Large intestine (tissue), 3 donors: ENCODE data around the gene AXDND1. TPM values are rescaled to one million over a fixed set of nuclear protein-coding genes. Genes with fewer than 3 reads are reported as not detected.
"Not testable (repeated sequence)": the region's sequence is repeated elsewhere in the genome, so short reads cannot be mapped to it uniquely, and the experiment has no call there.

Source experiments
- DNase-seq, 2 donors: peaks; one replicate each; pipeline versions ENCODE4 v3.0.0 to v3.0.0-alpha.2; 2013
- H3K27ac ChIP-seq: one replicate; pipeline ENCODE4 v1.5.1; 2013; ENCODE audit warnings: low read length
- H3K27me3 ChIP-seq: 2 replicates; pipeline ENCODE4 v1.6.1; 2013; ENCODE audit warnings: low read length; ENCODE audit not compliant: control insufficient read depth, insufficient read depth
- H3K36me3 ChIP-seq: 2 replicates; pipeline ENCODE4 v1.6.1; 2013; ENCODE audit warnings: low read length; ENCODE audit not compliant: control insufficient read depth, insufficient read depth
- H3K4me1 ChIP-seq: one replicate; pipeline ENCODE4 v1.6.1; 2013; ENCODE audit warnings: low read length; ENCODE audit not compliant: control insufficient read depth, insufficient read depth
- H3K4me3 ChIP-seq: one replicate; pipeline ENCODE4 v1.5.1; 2013; ENCODE audit warnings: low read length
- H3K9me3 ChIP-seq: one replicate; pipeline ENCODE4 v1.6.1; 2013; ENCODE audit warnings: mild to moderate bottlenecking, low read depth, low read length, moderate library complexity; ENCODE audit not compliant: control insufficient read depth
- WGBS: methylation state at CpG from one replicate; pipeline ENCODE4 v1.1.5; 2013; ENCODE audit warnings: low lambda C conversion rate; ENCODE audit not compliant: insufficient coverage; 5-methylcytosine and 5-hydroxymethylcytosine counted together
- polyA plus RNA-seq: library from polyadenylated mRNA; unstranded; fragments of 120-200 nt; gene quantifications from one replicate; pipeline ENCODE4 v1.2.1, GENCODE V29; 2013

The AXDND1 gene
- polyA plus RNA-seq, 1 donor, result 0.36 TPM

DNA sequence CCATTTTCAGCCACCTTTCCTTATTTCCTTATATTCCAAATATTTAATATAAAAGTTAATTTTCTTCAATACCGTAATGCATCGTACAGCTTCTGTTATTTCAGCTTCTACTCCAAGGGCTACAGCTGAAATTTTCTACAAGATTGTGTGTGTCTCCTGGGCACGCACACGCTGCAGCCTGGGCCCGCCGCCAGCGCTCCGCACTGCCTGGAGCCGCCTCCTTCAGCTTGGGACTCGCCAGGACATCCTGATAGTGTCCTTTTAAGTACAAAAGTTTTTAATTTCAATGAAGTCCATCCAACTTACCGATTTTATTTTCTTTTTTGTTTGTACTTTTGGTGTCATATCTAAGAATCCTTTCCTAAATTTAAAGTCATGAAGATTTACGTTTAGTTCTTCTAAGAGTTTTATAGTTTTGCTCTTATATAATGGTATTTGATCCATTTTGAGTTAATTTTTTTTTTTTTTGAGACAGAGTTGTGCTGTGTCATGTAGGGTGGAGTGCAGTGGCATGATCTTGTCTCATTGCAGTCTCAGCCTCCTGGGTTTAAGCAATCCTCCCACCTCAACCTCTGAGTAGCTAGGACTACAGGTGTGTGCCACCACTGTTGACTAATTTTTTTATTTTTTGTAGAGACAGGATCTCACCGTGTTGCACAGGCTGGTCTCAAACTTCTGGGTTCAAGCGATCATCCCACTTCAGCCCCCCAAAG is 82.8 kb downstream of the AXDND1 start:
- Histone ChIP-seq H3K27ac (no peak overlapping the region), H3K4me3 (no peak overlapping the region)
- WGBS, result 93% methylated on average over 5 of the region's 14 CpGs

DNA sequence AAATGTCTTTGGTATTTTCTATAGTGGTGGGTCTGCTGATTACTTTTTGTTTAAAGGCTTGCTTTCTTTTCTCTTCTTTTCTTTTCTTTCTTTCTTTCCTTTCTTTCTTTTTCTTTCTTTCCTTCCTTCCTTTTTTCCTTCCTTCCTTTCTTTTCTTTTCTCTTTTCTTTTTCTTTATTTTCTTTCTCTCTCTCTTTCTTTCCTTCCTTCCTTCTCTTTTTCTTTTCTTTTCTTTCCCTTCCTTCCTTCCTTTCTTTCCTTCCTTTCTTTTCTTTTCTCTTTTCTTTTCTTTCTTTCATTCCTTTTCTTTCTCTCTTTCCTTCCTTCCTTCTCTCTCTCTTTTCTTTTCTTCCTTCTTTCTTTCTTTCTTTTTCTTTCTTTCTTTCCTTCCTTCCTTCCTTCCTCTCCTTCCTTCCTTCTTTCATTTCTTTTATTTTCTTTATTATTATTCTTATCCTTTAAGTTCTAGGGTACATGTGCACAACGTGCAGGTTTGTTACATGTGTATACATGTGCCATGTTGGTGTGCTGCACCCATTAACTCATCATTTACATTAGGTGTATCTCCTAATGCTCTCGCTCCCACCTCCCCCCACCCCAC is 93.9 kb downstream of the AXDND1 start:
- WGBS, result no CpG with 5 or more reads among the region's 2 CpGs
- H3K36me3 ChIP-seq, H3K27ac ChIP-seq, H3K4me1 ChIP-seq, DNase-seq, H3K27me3 ChIP-seq, H3K4me3 ChIP-seq, H3K9me3 ChIP-seq: not testable (repeated sequence)

More for the DNA sequence above, 82.8 kb downstream of the AXDND1 start:
- H3K9me3 ChIP-seq, result peaks cover 2% of the 10 kb centered on the region
- no peaks in the 10 kb centered on the region for H3K36me3 ChIP-seq
- no peaks in the 10 kb centered on the region for H3K27me3 ChIP-seq
- no peak for DNase-seq
- H3K4me1 ChIP-seq, result no peaks in the 10 kb centered on the region

DNA sequence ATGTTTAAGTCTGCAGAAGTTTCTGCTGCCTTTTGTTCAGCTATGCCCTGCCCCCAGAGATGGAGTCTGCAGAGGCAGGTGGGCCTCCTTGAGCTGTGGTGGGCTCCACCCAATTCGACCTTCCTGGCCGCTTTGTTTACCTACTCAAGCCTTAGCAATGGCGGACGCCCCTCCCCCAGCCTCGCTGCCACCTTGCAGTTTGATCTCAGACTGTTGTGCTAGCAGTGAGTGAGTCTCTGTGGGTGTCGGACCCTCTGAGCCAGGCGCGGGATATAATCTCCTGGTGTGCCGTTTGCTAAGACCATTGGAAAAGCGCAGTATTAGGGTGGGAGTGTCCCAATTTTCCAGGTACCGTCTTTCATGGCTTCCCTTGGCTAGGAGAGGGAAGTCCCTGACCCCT is 99.9 kb downstream of the AXDND1 start:
- H3K4me3 ChIP-seq, DNase-seq, H3K36me3 ChIP-seq, H3K27ac ChIP-seq, H3K4me1 ChIP-seq, H3K9me3 ChIP-seq, H3K27me3 ChIP-seq: not testable (repeated sequence)
- no CpG with 5 or more reads among the region's 11 CpGs for WGBS

DNA sequence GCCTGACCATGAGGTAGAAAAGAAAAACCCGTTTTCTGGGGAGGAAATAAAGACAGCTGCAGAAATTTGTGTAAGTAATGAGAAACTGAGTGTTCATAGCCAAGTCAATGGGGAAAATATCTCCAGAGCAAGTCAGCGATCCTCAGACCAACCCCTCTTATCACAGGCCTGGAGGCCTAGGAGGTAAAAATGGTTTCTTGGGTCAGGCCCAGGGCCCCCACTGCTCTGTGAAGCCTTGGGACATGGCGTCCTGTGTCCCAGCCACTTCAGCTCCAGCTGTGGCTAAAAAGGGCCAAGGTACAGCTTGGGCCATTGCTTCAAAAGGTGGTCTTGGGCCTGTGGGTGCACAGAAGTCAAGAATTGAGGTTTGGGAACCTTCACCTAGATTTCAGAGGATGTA is 108.9 kb downstream of the AXDND1 start:
- peaks cover 7% of the 10 kb centered on the region for H3K9me3 ChIP-seq

DNA sequence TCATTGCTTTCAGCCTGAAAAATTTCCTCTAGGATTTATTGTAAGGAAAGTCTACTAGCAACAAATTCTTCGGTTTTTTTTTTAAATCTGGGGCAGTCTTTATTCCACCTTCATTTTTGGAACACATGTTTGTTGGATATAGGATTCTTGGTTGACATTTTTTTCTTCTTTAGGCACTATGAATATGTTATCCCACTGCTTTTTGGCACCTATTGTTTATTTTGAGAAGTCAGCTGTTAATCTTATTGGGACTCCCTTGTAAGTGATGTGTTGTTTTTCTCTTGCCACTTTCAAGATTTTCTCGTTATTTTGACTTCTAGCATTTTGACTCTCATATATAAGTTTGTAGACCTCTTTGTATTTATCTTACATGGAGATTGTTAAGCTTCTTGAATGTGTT is 110.7 kb downstream of the AXDND1 start:
- H3K27ac ChIP-seq, result no peak overlapping the region
- H3K27me3 ChIP-seq, result no peaks in the 10 kb centered on the region

More for the DNA sequence above, 108.9 kb downstream of the AXDND1 start:
- H3K36me3 ChIP-seq, result no peaks in the 10 kb centered on the region
- no peaks in the 10 kb centered on the region for H3K27me3 ChIP-seq
- H3K4me1 ChIP-seq, result no peaks in the 10 kb centered on the region
- no peak overlapping the region for H3K27ac ChIP-seq
- WGBS, result 50% methylated on average over 1 of the region's 3 CpGs
- H3K4me3 ChIP-seq, result no peak overlapping the region
- DNase-seq, result no peak

DNA sequence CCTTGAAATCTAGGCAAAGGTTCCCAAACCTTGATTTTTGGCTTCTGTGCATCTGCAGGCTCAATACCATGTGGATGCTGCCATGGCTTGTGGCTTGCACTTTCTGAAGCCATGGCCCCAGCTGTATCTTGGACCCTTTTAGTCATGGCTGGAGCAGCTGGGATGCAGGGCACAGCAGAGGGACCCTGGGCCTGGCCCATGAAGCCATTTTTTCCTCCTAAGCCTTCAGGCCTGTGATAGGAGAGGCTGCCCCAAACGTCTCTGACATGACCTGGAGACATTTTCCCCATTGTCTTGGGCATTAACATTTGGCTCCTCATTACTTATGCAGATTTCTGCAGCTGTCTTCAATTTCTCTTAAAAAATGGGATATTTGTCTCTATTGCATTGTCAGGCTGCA is 112.6 kb downstream of the AXDND1 start:
- DNase-seq, result no peak
- Histone ChIP-seq H3K27ac (no peak overlapping the region), H3K4me3 (no peak overlapping the region), H3K36me3 (no peaks in the 10 kb centered on the region), H3K27me3 (no peaks in the 10 kb centered on the region), H3K9me3 (peaks cover 7% of the 10 kb centered on the region), H3K4me1 (no peaks in the 10 kb centered on the region)
- no CpG with 5 or more reads among the region's 1 CpG for WGBS

More for the DNA sequence above, 110.7 kb downstream of the AXDND1 start:
- Histone ChIP-seq H3K9me3 (peaks cover 7% of the 10 kb centered on the region), H3K4me3 (no peak overlapping the region), H3K36me3 (no peaks in the 10 kb centered on the region), H3K4me1 (no peaks in the 10 kb centered on the region)
- no CpG with 5 or more reads among the region's 2 CpGs for WGBS
- DNase-seq, result no peak

DNA sequence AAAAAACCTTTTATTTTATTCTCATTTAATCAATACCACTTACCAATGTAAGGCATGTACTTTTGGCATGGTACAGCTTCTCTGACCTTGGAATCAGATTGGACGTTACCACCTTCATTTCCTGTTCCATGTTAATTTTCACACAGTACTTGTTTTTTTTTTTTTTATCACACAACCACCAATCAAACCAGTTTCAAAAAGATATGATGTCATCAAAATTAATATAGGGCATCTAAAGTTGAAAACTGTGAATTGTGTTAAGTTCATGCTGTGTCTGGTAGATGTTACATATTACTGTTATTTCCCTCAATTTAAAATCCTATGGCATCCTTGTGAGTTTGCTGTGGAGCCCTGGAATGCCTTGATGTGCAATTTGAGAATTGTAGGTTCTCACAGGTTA is 124.8 kb downstream of the AXDND1 start:
- Histone ChIP-seq H3K36me3 (no peaks in the 10 kb centered on the region), H3K4me1 (no peaks in the 10 kb centered on the region), H3K9me3 (no peaks in the 10 kb centered on the region), H3K27me3 (no peaks in the 10 kb centered on the region), H3K4me3 (no peak overlapping the region), H3K27ac (no peak overlapping the region)
- WGBS, result 100% methylated on average over 1 of the region's 1 CpG
- DNase-seq, result no peak

DNA sequence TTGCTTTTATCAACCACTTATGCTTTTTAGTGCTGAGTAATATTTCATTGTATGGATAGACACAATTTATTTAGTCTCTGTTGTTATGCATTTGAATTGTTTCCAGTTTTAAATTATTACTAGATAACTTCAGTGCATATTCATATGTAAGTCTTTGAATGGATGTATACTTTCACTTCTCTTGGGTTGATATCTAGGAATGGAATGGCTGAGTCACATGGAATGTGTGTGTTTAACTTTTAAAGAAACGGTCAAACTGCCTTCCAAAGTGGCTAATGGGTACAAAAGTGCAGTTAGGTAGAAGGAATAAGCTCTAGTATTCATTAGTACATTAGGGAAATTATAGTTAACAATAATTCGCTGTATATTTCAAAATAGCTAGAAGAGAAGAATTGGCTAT is 127.6 kb downstream of the AXDND1 start:
- 100% methylated on average over 1 of the region's 2 CpGs for WGBS
- H3K9me3 ChIP-seq, result no peaks in the 10 kb centered on the region
- no peaks in the 10 kb centered on the region for H3K4me1 ChIP-seq
- H3K4me3 ChIP-seq, result no peak overlapping the region
- no peak for DNase-seq
- H3K27ac ChIP-seq, result no peak overlapping the region
- no peaks in the 10 kb centered on the region for H3K27me3 ChIP-seq
- no peaks in the 10 kb centered on the region for H3K36me3 ChIP-seq

DNA sequence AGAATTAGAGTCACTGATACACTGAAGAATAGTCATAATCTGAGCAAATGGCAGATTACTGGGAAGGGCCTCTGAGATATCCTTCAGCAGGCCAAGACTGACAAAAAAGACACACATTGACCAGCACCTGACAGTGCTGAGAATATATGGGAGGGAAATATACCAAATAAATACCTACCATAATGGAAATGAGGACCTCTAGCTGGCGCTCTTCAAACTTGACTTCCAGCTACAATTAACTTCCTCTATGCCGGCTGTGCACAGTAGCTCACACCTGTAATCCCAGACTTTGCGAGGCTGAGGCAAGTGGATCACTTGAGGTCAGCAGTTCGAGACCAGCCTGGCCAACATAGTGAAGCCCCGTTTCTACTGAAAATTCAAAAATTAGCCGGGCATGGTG is 140.4 kb downstream of the AXDND1 start:
- Histone ChIP-seq H3K9me3 (no peaks in the 10 kb centered on the region), H3K36me3 (no peaks in the 10 kb centered on the region), H3K4me1 (no peaks in the 10 kb centered on the region), H3K27ac (no peak overlapping the region), H3K27me3 (peaks cover 5% of the 10 kb centered on the region), H3K4me3 (no peak overlapping the region)
- WGBS, result no CpG with 5 or more reads among the region's 6 CpGs
- DNase-seq, result no peak

DNA sequence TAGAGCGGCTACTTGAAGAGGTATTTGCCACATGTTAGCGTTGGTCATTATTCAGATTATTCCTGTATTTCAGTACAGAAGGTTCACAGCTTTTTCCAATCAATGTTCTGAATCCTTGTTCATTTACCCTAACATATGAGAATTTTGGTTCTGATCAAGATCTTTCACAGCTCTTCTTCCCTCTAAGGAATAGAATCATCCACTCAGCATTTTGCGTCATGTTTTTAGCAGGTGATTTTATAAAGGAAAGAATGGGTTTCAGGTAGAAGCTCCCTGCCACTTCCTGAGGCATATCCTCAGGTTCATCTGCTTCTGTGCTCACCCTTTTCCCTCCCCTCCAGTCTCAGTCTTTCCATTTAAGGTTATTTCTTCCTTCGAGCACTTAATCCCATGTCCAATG is 143.6 kb downstream of the AXDND1 start:
- whole genome bisulfite sequencing, result 94% methylated on average over 3 of the region's 4 CpGs
- H3K27ac ChIP-seq, result no peak overlapping the region
- no peak for DNase-seq
- no peak overlapping the region for H3K4me3 ChIP-seq
- H3K9me3 ChIP-seq, result no peaks in the 10 kb centered on the region
- H3K36me3 ChIP-seq, result no peaks in the 10 kb centered on the region
- H3K4me1 ChIP-seq, result no peaks in the 10 kb centered on the region
- peaks cover 5% of the 10 kb centered on the region for H3K27me3 ChIP-seq

DNA sequence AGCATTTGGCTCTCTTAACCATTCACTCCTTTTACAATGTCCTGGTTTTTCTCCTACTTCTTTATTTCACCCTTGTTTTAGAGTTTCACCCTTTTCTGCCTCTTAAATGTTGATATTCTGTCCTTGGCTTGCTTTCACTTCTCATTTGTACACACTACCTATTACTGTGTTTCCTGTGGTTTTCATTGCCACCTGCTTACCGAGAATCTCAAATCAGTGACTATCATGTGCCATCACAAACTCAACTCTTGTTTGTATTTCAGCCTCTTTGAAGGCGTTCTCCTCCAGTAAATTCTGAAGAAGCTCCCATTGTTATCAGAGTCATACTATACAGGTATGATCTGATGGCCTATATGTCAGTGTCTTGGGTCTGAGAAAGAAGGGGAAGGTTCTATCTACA is 144.3 kb downstream of the AXDND1 start:
- Histone ChIP-seq H3K27me3 (peaks cover 5% of the 10 kb centered on the region), H3K36me3 (no peaks in the 10 kb centered on the region)
- WGBS, result no CpG with 5 or more reads among the region's 2 CpGs

More for the DNA sequence above, 144.3 kb downstream of the AXDND1 start:
- Histone ChIP-seq H3K4me1 (no peaks in the 10 kb centered on the region), H3K9me3 (no peaks in the 10 kb centered on the region), H3K4me3 (no peak overlapping the region), H3K27ac (no peak overlapping the region)
- DNase-seq, result no peak
